Measurements from ENCODE around the gene FAM184B.

FAM184B gene

DNA sequence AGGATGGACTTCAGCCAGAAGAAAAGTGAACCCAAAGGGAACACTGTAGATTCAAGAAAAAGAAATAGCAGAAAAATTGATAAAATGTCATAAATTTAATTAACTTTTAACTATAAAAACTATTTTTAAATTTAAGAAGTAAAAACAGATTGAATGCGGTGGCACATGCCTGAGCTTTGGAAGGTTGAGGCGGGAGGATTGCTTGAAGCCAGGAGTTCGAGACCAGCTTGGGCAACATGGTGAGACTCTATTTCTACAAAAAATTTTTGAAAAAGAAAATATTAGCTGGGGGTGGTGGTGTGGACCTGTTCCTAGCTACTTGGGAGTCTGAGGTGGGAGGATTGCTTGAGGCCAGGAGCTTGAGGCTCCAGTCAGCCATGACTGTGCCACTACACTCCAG is 3.0 kb downstream of the FAM184B start:
- in situ Hi-C loops (cut with HindIII; ENCODE audit: low sequenced_read_pairs): no loop called here

DNA sequence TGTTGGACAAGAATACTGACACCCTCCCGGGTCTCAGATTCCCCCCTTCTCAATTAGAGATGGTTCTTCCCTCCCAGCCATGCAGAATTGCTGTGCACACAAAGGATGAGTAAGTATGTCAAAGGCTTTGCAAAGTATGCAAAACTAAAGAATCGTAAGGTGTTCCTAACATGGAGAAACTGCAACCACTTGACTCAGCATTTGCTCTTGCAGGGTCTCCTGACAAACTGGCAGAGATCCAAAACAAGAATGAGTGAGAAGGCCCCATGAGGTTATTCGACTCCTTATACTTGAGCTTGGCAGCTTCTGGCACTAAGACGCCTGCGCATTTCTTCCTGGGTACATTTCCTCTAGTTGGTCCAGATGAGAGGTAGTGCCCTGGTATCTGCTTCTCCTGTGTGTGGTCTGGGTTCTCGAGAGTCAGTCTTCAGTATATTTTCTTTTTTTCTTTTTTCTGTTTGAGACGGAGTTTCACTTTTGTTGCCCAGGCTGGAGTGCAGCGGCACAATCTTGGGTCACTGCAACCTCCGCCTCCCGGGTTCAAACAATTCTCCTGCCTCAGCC is 8.2 kb downstream of the FAM184B start:
- in situ Hi-C loops (cut with HindIII; ENCODE audit: low sequenced_read_pairs): no loop called here

DNA sequence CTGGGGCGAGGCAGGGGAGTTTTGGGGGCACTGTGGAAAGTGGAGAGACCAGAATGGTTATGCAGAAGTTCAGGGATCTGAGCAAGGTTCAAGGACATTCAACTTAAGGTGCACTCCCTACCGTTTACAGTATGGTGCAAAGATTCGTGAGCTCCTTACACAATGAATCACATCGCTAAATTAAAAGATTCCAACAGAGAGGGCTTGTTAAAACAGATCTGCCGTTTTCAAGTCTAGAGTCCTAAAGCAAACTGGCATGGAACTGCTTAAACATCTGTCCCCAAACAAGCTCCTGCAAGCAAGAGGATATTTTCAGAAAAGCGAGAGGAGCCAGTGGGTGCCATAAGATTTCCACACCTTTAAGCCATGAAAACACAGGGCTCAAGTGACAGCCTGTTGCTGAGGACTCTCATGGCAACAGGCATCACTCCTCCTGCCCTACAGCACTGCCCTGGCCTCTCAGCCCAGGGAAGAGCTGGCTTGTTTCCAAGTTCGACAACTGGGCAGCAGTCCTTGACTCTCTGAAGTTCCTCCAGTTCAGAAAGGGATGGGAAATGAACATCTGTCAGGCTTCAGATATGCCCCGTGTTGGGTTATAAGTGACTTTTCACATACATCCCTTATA is 10.0 kb downstream of the FAM184B start:
- in situ Hi-C loops (cut with HindIII; ENCODE audit: low sequenced_read_pairs): no loop called here

DNA sequence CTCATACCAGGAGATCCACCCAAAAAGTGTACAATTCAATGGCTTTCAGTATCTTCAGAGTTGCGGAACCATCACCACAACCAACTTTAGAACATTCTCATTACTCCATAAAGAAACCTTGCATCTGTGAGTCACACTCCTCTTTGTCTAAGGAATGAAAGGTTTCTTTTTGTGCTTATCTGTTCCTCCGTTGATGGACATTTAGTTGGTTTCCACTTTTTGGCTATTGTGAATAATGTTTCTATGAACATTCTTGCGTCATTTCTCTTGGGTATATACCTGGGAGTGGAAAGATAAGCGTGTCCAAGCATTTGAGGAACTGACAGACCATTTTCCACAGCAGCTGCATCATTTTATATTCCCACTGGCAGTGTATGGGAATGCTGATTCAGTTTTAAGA is 10.6 kb downstream of the FAM184B start:
- in situ Hi-C loops (cut with HindIII; ENCODE audit: low sequenced_read_pairs): no loop called here

DNA sequence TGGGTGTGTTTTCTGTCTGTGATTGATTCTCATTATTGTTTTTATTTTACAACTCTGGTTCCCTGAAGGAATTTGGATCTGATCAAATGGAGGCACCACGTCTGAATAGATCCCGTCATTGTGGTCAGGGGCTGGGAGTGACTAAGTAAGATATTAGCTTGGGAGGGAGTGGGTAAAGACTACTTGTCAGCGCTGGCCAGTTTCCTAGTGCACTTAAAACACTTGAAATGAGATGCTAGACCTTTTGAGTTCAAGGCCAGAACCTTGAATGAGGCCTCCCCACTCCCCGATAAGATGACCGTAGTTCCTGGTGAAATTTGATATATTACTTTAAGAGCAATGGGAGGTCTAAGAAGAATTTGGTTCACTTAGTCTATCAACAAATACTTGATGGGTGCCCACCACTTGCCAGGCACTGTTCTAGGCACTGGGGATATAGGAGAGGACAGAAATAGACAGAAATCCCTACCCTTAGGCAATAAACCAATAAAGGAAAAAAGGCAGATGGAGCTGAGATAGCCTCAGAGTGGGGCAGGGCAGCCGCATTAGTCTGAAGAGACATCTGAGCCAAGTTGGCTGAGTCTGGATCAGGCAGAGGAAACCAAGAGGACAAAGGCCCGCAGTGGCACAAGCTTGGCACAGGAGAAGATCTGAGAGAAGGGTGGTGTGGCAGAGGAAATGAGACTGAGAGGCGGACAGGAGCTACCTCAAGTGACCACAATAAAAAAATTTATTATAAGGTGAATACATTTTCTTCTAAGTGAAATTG is 11.8 kb downstream of the FAM184B start:
- in situ Hi-C loops (cut with HindIII; ENCODE audit: low sequenced_read_pairs): no loop called here

DNA sequence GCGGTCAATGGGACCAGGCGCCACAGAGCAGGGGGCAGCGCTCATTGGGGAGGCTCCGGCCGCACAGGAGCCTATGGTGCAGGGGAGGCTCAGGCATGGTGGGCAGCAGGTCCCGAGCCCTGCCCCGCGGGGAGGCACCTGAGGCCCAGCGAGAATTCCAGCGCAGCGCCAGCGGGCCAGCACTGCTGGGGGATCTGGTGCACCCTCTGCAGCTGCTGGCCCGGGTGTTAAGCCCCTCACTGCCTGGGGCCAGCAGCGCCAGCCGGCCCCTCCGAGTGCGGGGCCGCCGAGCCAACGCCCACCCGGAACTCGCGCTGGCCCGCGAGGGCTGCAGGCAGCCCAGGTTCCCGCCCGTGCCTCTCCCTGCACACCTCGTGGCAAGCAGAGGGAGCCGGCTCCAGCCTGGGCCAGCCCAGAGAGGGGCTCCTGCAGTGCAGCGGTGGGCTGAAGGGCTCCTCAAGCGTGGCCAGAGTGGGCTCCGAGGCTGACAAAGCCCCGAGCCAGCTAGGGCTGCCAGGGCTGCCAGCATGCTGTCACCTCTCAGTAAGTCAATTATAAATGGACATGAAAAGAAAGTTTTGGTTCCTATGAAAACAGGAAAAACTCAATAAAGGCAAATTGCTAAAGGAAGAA is 14.5 kb downstream of the FAM184B start:
- in situ Hi-C loops (cut with HindIII; ENCODE audit: low sequenced_read_pairs): no loop called here

DNA sequence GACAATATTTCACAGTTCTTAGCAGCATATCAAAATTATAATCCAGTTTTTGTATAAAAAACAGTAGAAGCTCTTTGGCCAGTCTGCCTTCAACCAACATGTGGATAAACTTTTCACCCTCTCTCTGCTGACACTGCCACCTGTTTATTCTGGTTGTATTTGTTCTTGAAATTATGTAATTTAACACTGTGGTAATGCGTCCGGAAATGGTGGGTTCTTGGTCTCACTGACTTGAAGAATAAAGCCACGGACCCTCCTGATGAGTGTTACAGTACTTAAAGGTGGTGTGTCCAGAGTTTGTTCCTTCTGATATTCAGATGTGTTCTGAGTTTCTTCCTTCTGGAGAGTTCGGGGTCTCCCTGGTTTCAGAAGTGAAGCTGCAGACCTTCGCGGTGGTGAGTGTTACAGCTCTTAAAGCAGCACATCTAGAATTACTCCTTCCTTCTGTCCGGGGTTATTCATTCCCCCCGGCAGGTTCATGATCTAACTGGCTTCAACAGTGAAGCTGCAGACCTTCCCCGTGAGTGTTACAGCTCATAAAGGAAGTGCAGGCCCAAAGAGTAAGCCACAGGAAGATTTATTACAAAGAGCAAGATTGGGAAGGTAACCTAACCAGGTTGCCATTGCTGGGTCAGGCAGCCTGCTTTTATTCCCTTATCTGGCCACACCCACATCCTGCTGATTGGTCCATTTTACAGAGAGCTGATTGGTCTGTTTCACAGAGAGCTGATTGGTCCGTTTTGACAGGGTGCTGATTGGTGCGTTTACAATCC is 15.7 kb downstream of the FAM184B start:
- in situ Hi-C loops (cut with HindIII; ENCODE audit: low sequenced_read_pairs): no loop called here

DNA sequence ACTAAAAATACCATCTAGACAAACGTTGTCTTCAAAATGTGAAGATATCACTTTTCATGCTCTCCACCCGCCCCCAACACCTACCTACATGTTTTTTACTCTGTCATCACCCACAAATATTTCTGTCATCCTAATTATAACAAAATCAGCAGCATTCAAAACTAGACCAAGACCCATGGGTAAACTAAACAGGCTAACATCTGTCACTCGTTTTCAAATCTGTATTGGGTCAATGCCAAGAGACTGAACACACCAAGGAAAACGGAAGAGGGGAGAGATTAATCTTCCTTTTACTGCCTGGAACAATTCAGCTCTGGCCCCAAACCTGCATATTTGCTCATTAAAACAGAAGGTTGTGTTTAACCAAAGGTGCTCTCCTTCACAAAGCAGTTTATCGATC is 17.5 kb downstream of the FAM184B start:
- in situ Hi-C loops (cut with HindIII; ENCODE audit: low sequenced_read_pairs): no loop called here

DNA sequence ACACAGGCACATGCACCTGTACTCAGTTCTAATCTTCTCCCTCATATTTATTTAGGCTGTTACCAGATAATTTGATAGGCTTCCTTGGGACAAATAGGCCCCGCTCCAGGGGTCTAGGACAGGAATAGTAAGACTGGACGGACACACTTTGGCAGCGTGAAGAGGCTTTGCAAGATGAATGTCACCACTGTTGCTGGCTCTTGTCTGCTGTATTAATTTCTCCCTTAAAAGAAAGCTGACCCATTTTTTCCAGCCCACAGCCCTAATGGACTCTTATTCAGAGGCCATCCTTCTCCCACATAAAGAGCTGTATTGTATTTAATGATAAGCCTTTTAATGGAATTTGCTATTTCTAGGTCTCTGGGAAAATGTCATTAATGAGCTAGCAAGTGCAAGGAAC is 18.0 kb downstream of the FAM184B start:
- in situ Hi-C loops (cut with HindIII; ENCODE audit: low sequenced_read_pairs): no loop called here

DNA sequence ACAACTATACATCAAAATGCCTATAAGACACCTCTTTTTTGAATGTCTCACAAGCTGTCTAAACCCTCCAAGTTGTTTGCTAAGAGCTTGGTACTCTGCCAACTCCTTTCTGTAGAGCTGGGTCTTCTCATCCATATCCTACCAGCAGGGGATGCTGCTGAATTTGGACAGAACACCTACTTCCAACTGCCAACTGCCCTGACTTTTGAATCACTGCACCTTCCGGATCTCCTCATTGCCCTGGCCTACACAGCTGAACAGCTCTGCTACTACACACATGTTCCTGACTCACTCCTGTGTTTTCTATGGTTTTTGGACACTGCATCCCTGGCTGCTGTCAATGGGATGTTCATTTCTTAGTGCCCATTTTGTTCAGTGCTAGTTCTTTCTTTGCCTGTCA is 18.7 kb downstream of the FAM184B start:
- in situ Hi-C loops (cut with HindIII; ENCODE audit: low sequenced_read_pairs): no loop called here

DNA sequence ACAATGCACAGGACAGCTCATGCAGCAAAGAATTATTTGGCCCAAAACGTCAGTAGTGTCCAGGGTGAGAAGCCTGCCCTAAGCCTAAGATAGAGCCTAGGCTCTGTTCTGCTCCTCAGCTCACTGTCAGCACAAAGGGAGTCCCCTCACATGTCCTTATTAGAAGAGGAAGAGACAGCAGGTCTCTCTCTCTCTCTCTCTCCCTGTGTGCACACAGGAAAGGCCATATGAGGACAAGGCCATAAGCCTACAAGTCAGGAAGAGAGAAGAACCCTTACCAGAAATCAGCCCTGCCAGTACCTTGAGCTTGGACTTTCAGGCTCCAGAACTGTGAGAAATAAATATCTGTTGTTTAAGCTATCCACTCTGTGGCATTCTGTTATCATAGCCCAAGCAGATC is 20.4 kb downstream of the FAM184B start:
- in situ Hi-C loops (cut with HindIII; ENCODE audit: low sequenced_read_pairs): no loop called here

DNA sequence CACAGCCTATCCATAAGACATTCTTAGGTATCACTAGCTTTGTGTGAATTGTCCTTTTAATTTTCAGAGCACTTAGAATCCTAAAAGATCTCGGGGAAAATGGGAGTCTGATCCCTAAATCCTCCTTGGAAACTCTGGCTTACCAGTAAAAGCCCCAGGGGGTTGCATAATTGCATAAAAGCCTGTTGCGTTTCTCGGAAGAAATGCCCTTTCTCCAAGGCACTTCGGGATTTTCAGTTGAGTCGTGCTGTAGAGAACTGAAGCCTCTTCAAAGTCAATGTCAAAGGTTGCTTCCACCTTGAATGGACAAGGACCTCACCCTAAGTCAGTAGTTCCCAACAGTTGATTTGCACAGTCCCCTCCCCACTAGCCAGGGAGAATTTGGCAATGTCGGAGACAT is 20.8 kb downstream of the FAM184B start:
- in situ Hi-C loops (cut with HindIII; ENCODE audit: low sequenced_read_pairs): no loop called here

DNA sequence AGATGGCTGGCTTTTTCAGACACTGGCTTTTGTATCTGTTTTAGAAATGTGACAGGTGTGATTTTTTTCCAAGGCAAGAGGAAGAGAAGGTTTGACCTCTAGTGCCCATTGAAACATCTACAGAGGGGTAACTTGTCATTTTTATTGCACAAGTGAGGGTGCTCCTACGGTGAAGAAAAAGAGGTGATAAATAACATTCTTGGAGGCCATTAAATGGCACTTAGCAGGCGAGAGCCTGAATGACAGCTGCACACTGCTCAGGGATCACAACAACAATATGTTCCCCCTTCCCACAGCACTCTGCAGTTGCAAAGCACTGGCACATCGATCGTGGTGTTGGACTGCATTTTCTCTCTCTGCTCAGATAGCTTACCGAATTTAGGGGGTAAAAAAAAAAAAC is 22.9 kb downstream of the FAM184B start:
- in situ Hi-C loops (cut with HindIII; ENCODE audit: low sequenced_read_pairs): no loop called here

DNA sequence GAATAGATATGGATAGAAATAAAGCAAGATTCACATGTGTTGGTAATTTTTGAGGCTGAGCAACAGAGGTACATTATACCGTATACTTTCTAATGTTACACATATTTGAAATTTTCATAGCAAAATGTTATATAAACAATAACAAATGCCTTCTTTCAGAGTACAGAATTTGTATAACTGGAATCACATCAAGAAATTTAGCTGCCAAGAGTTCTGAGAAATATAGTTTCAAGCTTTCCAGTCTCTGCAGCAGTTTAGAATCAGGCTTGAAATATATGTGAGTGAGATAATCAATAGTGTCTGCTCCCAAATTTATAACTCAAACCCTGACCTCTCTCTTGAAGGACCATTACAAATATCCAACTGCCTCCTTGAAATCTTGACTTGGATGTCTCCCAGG is 23.8 kb downstream of the FAM184B start:
- in situ Hi-C loops (cut with HindIII; ENCODE audit: low sequenced_read_pairs): no loop called here

DNA sequence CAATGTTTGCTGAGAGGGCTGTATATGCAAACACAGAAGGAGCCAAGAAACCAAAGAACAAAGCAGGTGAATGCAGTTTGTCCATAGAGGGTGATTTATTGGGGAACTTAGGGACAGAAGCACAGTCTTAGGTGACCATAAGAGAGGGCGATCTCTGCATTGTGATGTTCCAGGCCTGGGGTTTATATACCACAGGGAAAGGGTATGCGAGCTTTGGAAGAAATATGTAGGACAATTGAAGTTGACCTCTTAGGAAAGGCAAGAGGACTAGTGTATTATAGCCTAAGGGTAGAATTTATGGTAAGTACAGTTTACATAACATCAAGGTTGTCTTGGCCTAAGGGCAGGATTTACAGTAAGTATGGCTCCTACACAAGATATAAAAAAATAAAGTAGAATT is 27.8 kb downstream of the FAM184B start:
- in situ Hi-C loops (cut with HindIII; ENCODE audit: low sequenced_read_pairs): no loop called here

DNA sequence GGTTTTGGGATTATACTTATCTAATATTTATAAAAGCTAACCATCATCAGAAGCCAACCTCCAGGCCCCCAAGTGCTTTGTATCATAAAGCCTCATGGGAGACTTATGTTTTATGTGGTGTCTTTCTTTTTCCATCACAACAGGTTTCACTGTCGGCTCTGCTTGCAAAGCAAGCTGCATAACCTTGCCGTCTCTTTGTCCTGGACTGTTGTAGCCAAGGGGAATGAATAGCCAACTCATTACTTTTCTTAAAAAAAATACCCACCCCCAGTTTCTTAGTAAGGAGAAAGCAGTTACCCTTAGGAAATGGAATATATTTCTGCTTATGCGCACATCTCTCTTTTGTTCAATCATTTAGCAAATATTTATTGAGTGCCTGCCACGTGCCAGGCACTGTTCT is 40.7 kb downstream of the FAM184B start:
- in situ Hi-C loops (cut with HindIII; ENCODE audit: low sequenced_read_pairs): no loop called here

DNA sequence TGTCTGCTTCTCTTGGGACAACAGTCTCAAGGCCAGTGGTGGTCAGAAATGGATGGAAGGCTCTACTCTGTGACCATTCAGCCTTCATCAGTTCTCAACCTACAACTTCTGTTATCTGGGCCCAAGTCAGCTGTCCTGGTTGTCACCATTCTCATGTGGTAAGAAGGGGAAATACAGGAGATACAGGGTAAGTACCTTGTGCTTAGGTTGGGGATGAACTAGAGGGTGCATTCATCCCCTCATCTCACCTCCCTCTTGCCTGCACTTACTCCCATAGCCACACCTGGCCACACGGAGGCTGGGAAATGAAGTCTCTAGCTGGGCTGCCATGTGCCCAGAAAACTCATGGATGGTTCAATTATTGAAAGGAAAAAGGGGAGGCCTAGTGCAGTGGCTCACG is 44.9 kb downstream of the FAM184B start:
- in situ Hi-C loops (cut with HindIII; ENCODE audit: low sequenced_read_pairs): no loop called here

DNA sequence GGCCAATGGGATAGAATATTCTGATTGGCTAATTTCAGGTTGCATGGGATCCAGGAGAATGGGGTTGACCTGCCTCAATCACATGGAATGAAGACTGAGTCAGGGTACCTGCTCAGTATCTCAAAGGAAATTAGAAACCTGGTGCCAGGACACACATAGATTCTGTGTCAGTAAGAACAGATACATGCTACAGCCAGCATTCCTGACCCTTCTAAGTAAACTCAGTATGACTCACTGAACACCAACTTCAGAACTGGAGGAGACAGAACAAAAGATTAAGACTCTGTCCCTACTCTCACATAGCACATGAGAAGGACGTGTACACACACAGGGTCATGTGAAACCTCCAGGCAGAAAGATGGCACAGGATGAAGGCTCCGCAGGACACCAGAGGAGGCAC is 54.5 kb downstream of the FAM184B start:
- in situ Hi-C loops (cut with HindIII; ENCODE audit: low sequenced_read_pairs): no loop called here

DNA sequence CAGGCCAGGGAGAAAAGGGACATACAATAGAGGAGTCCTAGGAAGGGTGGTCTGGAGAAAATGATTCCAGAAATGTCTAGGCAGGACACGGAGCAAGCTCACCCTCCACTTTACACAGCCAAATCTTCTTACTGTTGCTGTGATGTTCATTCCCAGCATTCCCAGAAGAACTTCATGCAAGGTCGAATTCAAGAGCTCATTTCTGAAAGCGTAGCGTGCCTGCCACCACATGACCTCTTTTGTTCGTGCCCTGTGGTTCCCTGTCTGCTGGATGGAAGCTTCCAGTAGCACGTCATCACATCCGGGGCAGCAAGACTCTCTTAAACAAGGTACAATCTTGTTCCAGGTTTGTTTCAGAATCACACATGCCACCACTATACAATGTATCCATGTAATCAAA is 57.8 kb downstream of the FAM184B start:
- in situ Hi-C loops (cut with HindIII; ENCODE audit: low sequenced_read_pairs): no loop called here

DNA sequence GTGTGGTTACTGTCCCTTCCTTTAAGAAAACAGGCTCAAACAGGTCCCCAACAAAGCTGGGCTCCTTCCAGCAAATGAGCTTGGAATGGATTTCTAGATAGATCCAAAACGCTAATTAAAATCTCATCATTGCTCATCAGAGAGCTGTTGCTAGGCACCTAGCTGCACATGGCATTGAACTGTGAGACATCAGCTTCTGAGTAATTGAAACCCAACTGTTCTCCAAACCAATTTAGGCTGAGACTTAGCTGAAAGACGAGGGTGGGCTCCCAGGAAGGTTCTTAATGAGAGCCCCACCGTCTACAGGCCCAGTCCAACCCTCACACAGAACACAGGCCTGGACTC is 59.1 kb downstream of the FAM184B start:
- in situ Hi-C loops (cut with HindIII; ENCODE audit: low sequenced_read_pairs): no loop called here
